Measurements from ENCODE around the gene ABCB11. TPM values are rescaled to one million over a fixed set of nuclear protein-coding genes. Genes with fewer than 3 reads are reported as not detected.
A peak's percentile ranks its signal among the peaks of the same experiment; 100 is the strongest.

The ABCB11 gene
- total RNA-seq, 1 experiment from 2014 or later, result not detected

GRCh38 chr2:168962636-168963035 lies 68.5 kb downstream of the ABCB11 start:
- H3K27ac ChIP-seq (ENCODE audit: low read depth, low read length, poor library complexity, severe bottlenecking), result no peak overlapping the region
- ChIA-PET CTCF (no interaction called here), POLR2A (ENCODE audit: low non-redundant PET) (no interaction called here)
- H3K9me3 ChIP-seq (ENCODE audit: low read depth, low read length, poor library complexity, severe bottlenecking), result no peaks in the 10 kb centered on the region
- H3K4me1 ChIP-seq (ENCODE audit: insufficient read depth, low read length, poor library complexity, severe bottlenecking), result no peaks in the 10 kb centered on the region
- H3K27me3 ChIP-seq (replicated peaks; ENCODE audit: insufficient read depth, low read depth, low read length, poor library complexity), result no peaks in the 10 kb centered on the region
- H3K4me3 ChIP-seq (ENCODE audit: low read depth, low read length, poor library complexity, severe bottlenecking), result no peak overlapping the region
- intact Hi-C loops (cut with micrococcal nuclease; ENCODE audit: unreplicated experiment), result loop anchor here (5.0 kb wide), 1 partner anchor 260 kb away; no protein-coding TSS in a partner anchor
- no peak for TF ChIP-seq EZH2 (IDR thresholded peaks at IDR 0.05; ENCODE audit: borderline replicate concordance, low read depth, low read length, poor library complexity, severe bottlenecking)
- TF ChIP-seq, protein P1, sequence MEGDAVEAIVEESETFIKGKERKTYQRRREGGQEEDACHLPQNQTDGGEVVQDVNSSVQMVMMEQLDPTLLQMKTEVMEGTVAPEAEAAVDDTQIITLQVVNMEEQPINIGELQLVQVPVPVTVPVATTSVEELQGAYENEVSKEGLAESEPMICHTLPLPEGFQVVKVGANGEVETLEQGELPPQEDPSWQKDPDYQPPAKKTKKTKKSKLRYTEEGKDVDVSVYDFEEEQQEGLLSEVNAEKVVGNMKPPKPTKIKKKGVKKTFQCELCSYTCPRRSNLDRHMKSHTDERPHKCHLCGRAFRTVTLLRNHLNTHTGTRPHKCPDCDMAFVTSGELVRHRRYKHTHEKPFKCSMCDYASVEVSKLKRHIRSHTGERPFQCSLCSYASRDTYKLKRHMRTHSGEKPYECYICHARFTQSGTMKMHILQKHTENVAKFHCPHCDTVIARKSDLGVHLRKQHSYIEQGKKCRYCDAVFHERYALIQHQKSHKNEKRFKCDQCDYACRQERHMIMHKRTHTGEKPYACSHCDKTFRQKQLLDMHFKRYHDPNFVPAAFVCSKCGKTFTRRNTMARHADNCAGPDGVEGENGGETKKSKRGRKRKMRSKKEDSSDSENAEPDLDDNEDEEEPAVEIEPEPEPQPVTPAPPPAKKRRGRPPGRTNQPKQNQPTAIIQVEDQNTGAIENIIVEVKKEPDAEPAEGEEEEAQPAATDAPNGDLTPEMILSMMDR (conservative IDR thresholded peaks at IDR 0.05; ENCODE audit: low read depth, low read length), result no peak
- BruUV-seq (replicated peaks), result no TSS peak
- no peaks in the 10 kb centered on the region for H3K36me3 ChIP-seq (ENCODE audit: insufficient read depth, low read length, poor library complexity, severe bottlenecking)
- no peak for DNase-seq (ENCODE audit: low spot score)

GRCh38 chr2:168961450-168962229 lies 69.5 kb downstream of the ABCB11 start:
- TF ChIP-seq, protein P1 (conservative IDR thresholded peaks at IDR 0.05; ENCODE audit: low read depth, low read length), result peak; percentile 85
- TF ChIP-seq EZH2 (IDR thresholded peaks at IDR 0.05; ENCODE audit: borderline replicate concordance, low read depth, low read length, poor library complexity, severe bottlenecking), result no peak
- no TSS peak for BruUV-seq (replicated peaks)
- POLR2A ChIA-PET (ENCODE audit: low non-redundant PET), result no interaction called here
- Histone ChIP-seq H3K36me3 (ENCODE audit: insufficient read depth, low read length, poor library complexity, severe bottlenecking) (no peaks in the 10 kb centered on the region), H3K27ac (ENCODE audit: low read depth, low read length, poor library complexity, severe bottlenecking) (no peak overlapping the region), H3K4me1 (ENCODE audit: insufficient read depth, low read length, poor library complexity, severe bottlenecking) (no peaks in the 10 kb centered on the region), H3K4me3 (ENCODE audit: low read depth, low read length, poor library complexity, severe bottlenecking) (no peak overlapping the region), H3K27me3 (replicated peaks; ENCODE audit: insufficient read depth, low read depth, low read length, poor library complexity) (no peaks in the 10 kb centered on the region), H3K9me3 (ENCODE audit: low read depth, low read length, poor library complexity, severe bottlenecking) (no peaks in the 10 kb centered on the region)
- CTCF ChIA-PET, result no interaction called here
- DNase-seq (ENCODE audit: low spot score), result peak; percentile 79
- intact Hi-C loops (cut with micrococcal nuclease; ENCODE audit: unreplicated experiment), result loop anchor here (2.0 to 5.0 kb wide), 3 partner anchors 171 to 261 kb away; no protein-coding TSS in a partner anchor

DNA sequence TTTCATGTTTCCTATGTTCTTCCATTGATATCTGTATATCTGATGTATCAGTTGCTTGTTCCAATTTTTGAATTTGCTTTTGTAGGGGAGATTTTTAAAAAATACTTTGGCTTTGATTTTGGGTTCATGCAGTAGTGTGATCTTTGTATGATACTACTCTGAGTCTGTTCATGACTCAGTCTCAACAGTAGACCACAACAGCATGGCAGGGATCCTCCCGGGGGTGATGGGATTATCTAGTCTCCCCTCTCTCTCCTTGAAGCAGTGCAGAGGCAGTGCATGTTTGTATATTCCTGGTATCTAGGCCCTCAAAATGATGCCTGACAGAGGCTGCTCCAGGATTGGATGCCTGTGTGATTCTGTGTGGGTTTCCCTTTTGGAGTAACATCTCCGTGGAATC lies 74.7 kb downstream of the ABCB11 start:
- intact Hi-C loops (cut with micrococcal nuclease; ENCODE audit: unreplicated experiment), result no loop called here
- CTCF ChIA-PET, result no interaction called here

More for the DNA sequence above, 74.7 kb downstream of the ABCB11 start:
- Histone ChIP-seq H3K9me3 (ENCODE audit: low read depth, low read length, poor library complexity, severe bottlenecking) (no peaks in the 10 kb centered on the region), H3K36me3 (ENCODE audit: insufficient read depth, low read length, poor library complexity, severe bottlenecking) (no peaks in the 10 kb centered on the region), H3K4me3 (ENCODE audit: low read depth, low read length, poor library complexity, severe bottlenecking) (no peak overlapping the region), H3K27ac (ENCODE audit: low read depth, low read length, poor library complexity, severe bottlenecking) (no peak overlapping the region), H3K27me3 (replicated peaks; ENCODE audit: insufficient read depth, low read depth, low read length, poor library complexity) (no peaks in the 10 kb centered on the region), H3K4me1 (ENCODE audit: insufficient read depth, low read length, poor library complexity, severe bottlenecking) (no peaks in the 10 kb centered on the region)
- DNase-seq (ENCODE audit: low spot score), result no peak
- no peak for TF ChIP-seq EZH2 (IDR thresholded peaks at IDR 0.05; ENCODE audit: borderline replicate concordance, low read depth, low read length, poor library complexity, severe bottlenecking)
- TF ChIP-seq, protein P1 (conservative IDR thresholded peaks at IDR 0.05; ENCODE audit: low read depth, low read length), result no peak
- BruUV-seq (replicated peaks), result no TSS peak
- POLR2A ChIA-PET (ENCODE audit: low non-redundant PET), result no interaction called here

All from A673 (cell line).